Measurements from ENCODE around the gene PPP1R14D.

GRCh38 chr15:40841741-40842140 is 13.2 kb upstream of the PPP1R14D start:
- TF ChIP-seq, protein P1, sequence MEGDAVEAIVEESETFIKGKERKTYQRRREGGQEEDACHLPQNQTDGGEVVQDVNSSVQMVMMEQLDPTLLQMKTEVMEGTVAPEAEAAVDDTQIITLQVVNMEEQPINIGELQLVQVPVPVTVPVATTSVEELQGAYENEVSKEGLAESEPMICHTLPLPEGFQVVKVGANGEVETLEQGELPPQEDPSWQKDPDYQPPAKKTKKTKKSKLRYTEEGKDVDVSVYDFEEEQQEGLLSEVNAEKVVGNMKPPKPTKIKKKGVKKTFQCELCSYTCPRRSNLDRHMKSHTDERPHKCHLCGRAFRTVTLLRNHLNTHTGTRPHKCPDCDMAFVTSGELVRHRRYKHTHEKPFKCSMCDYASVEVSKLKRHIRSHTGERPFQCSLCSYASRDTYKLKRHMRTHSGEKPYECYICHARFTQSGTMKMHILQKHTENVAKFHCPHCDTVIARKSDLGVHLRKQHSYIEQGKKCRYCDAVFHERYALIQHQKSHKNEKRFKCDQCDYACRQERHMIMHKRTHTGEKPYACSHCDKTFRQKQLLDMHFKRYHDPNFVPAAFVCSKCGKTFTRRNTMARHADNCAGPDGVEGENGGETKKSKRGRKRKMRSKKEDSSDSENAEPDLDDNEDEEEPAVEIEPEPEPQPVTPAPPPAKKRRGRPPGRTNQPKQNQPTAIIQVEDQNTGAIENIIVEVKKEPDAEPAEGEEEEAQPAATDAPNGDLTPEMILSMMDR (IDR thresholded peaks at IDR 0.05; ENCODE audit: low read depth, low read length, poor library complexity, severe bottlenecking), result no peak
- no peak for TF ChIP-seq EZH2phosphoT487 (IDR thresholded peaks at IDR 0.05; ENCODE audit: borderline replicate concordance, low read length)

All from DOHH2 (cell line).